Superior temporal gyrus (tissue), 1 donor: ENCODE data around the gene CAB39L.
"Not testable (repeated sequence)": the region's sequence is repeated elsewhere in the genome, so short reads cannot be mapped to it uniquely, and the experiment has no call there.

Source experiments
- DNase-seq: peaks from one replicate; pipeline ENCODE4 v3.0.0-alpha.2; 2016; ENCODE audit errors: extremely low spot score

Gene CAB39L

DNA sequence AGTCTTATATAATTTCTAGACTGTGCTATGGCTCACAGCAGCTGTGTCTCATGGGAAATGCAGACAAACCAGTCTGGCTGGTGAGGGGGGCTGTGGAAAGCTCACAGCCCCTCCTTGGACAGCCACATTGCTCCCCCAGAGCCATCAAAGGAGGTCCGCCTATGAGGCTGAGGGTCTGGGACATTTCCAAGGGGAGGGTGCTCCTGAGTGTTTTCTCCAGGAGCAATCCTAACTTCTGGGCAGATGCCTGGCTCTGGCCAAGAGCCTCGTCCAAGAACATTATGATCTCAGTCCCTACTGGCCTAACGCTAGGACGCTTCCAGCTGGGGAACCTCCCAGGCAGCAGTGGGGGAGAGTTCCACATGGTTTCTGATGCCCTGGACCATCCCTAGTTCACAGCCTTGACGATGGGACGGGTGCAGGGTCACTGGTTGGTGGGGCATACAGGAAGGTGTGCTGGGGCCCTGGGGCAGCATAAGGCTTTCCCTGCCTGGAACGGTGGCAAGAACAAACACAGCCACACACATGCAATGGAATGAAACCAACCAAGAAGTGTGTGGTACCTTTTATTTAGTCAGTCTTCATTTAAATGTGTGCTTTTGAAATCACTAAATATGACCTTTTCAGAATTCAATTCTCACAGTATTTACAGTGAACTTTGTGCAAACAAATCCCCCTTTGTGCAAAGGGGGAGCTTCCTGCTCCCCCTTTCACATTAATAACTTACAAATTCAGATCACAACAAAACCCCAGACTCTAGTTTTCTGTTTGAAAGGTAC lies 135.6 kb downstream of the CAB39L start:
- DNase-seq, result peak; percentile 85

GRCh38 chr13:49307365-49307764 lies 136.5 kb downstream of the CAB39L start:
- DNase-seq, result no peak

GRCh38 chr13:49305792-49306425 lies 138.0 kb downstream of the CAB39L start:
- no peak for DNase-seq

DNA sequence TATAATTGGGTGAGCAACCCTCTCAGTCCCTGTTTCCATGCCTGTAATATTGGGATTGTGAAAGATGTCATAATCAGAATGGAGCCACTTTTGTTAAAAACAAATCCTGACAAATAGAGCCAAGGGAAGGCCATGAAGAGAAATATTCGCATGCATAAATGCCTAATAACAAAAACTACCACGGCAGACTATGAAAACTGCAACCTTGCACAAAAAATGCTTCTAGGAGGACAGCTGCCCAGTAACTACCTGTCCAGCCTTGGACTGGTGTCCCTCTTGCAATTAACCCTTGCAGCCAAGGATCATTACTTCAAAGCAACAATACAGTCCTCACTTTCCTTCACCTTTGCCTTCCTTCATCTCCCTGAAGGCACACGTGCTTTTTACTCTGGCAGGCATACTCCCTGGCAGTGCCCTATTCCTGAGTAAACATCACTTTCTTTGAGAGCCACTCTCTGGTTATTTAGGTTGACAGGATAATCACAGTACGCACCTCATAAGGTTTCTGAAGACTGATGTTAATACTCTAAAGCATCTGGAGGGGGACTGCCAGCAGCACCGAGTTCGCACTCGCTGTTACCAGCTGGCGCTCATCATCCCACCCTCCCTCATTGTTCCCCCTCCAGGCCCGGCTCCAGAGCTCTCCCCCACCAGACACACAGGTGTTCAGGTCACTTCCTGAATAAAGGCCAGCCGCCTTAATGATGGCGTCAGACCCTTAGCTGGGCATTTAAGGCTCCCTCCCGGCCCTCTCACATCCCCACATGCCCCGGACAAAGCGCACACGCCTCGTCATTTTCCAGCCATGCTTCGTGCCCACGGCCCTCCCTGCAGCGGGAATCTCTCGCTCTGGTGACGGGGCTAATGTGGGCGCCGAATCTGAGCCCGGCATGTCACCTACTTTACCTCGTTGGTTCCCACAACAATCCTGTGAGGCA lies 138.8 kb downstream of the CAB39L start:
- no peak for DNase-seq

- no peak for DNase-seq
Observed at GRCh38 chr13:49304356-49304755, 139.5 kb downstream of the CAB39L start.

DNA sequence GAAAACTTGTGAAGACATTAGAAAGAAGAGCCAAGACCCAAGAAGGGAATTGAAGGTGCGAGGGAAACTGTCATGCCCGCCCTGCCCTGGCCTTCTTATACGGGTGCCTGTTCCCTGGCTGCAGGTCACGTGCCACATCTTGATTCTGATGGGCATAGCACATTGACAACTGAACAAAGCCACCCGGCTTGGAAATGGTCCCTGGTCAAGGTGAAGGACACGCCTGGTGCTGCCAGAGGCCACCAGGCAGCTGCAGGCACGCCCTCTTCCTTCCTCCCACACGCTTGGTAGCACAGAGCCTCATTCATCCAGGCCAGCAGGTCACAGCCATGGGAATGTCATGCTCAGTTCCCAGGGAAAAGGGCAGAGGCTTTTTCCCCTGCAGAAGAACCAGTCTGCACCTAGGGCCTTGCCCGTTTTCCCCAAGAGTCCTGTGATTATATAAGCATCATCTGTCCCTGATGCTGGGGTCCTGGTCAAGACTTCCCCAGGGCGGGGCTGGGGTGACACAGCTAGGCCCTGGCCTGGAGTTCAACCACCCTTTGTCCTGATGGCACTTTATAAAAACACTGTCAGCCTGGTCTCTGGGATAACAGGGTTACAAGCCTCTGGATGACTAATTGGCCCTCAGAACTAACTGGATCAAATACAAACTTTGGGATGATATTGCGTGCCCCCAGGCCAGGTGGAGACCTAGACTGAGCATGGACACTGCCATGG lies 140.2 kb downstream of the CAB39L start:
- DNase-seq, result peak; percentile 48

- DNase-seq, result no peak
Observed at GRCh38 chr13:49302817-49303216, 141.0 kb downstream of the CAB39L start.

GRCh38 chr13:49302222-49302621 lies 141.6 kb downstream of the CAB39L start:
- DNase-seq, result no peak

DNA sequence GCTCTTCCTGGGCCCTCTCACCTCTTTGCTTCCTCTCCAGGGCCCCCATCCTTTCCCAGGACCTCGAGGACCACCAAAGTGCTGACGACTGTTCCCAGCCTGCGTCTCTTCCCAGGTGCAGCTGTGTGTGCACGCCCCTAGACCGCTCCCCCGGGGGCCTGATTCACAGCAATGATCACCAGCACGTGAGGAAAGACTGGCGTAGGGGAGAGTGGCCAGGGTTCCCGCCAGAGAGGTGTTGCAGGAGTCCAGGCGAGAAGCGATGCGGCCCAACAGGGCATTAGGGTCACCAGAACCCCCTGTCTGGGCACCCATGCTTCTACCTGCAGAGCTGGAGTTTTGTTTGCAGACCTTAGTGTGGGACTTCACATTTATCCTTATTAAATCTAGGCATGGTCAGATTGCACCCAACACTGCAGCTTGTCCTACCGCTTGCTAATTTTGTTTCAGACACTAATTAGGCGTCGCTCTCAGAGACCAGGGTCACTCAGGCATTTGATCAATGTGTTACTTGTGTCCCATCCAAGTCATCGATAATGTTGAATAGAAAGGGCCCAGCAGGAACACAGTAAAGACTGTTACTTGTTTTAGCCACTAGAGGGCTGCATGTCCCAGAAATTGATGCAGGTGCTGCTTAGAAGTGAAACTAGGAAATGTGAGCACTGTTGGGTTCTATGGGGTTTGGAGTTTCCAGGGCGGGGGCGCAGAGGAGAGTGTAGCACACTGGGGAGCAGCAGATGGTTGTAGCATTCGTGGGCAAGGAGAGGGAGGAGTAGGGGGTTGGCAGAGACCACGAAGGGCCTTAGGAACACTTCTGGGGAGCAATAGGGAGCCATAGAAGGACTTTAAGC lies 142.9 kb downstream of the CAB39L start:
- DNase-seq, result peak; percentile 92

DNA sequence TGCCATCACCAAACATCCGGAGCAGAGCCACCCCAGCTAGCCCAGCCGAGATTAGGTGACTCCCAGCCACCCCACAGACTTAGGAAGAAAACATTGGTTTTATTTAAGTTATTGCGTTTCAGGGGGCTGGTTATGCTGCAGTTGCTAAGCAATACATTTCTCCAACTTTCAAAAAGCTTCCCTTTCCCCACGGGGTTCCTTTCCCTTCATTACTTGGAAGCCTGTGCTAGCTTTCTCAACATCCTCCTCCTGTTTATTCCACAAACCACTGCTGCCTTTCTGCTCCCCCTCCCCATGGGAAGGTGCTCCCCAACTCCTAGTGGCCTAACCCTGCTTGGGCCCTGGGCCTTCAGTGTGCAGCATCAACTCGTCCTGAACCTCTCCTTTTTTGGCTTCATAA lies 143.6 kb downstream of the CAB39L start:
- no peak for DNase-seq

- peak; percentile 49 for DNase-seq
Observed at GRCh38 chr13:49298903-49299605, 144.8 kb downstream of the CAB39L start.

GRCh38 chr13:49298416-49298815 lies 145.4 kb downstream of the CAB39L start:
- DNase-seq, result no peak

DNA sequence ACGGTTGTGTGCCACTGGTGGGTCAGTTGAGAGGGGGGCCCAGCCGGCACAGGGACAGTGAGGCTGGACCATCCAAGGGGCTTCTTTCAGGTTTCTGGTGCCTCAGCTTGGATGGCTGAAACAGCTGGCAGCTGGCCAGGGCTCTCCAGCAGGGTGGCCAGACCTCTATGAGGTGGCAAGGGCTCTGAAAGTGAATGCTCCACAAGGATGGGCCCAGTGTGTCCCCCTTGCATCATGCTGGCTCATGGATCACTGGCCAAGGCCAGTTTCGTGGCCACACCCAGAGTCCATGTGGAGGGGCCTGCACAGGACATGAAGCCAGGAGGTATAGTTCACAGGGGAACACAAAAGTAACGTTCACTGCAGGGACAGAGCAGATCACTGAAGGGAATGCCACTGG lies 146.5 kb downstream of the CAB39L start:
- DNase-seq, result no peak

- no peak for DNase-seq
Observed at GRCh38 chr13:49296659-49297058, 147.2 kb downstream of the CAB39L start.

- no peak for DNase-seq
Observed at GRCh38 chr13:49295244-49295643, 148.6 kb downstream of the CAB39L start.

DNA sequence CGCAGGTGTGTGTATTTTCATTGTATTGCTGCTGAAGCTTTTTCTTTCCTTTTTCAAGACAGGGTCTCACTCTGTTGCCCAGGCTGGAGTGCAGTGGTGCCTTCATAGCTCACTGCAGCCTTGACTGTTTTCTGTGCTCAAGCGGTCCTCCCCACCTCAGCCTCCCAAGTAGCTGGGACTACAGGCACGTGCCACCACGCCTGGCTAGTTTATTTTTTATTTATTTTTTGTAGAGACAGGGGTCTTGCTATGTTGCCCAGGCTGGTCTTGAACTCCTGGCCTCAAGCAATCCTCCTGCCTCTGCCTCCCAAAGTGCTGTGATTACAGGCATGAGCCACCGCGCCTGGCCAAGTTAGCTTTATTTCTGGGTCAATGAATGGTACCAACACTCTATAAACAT lies 149.1 kb downstream of the CAB39L start:
- not testable (repeated sequence) for DNase-seq

GRCh38 chr13:49292742-49293486 lies 150.9 kb downstream of the CAB39L start:
- peak; percentile 46 for DNase-seq

GRCh38 chr13:49288458-49288857 lies 155.4 kb downstream of the CAB39L start:
- no peak for DNase-seq

- DNase-seq, result no peak
Observed at GRCh38 chr13:49287995-49288394, 155.9 kb downstream of the CAB39L start.
